Thoracic aorta (tissue), 2 donors: ENCODE measurements around the gene MCOLN2. TPM values are rescaled to one million over a fixed set of nuclear protein-coding genes. Genes with fewer than 3 reads are reported as not detected.

Experiments used
- ATAC-seq: fragments of 150-250 bp; one replicate; pipeline ENCODE4 v1.8.0; 2017; ENCODE audit warnings: low read depth; ENCODE audit not compliant: insufficient number of reproducible peaks, low FRiP score
- DNase-seq: peaks from one replicate; pipeline ENCODE4 v3.0.0-alpha.2; 2020; ENCODE audit warnings: low spot score
- H3K27ac ChIP-seq, 2 donors: fragments of 200-600 bp; sonication (generic); 1 replicate in 1 of 2; 2 replicates in 1 of 2; pipeline ENCODE4 v1.5.1; 2016; ENCODE audit warnings: mild to moderate bottlenecking in 2 of 2, moderate library complexity in 2 of 2
- H3K27me3 ChIP-seq: fragments of 200-600 bp; sonication (generic); replicated peaks from 2 replicates; pipeline ENCODE4 v1.6.0; 2016; ENCODE audit warnings: mild to moderate bottlenecking; ENCODE audit not compliant: insufficient read depth
- H3K36me3 ChIP-seq: fragments of 200-600 bp; sonication (generic); one replicate; pipeline ENCODE4 v1.5.1; 2016
- H3K4me1 ChIP-seq, 2 donors: fragments of 200-600 bp; sonication (generic); 1 replicate in 1 of 2; 2 replicates in 1 of 2; pipeline versions ENCODE4 v1.5.1 to v1.6.0; 2016; ENCODE audit warnings: low read depth in 2 of 2, mild to moderate bottlenecking in 1 of 2; ENCODE audit not compliant: control insufficient read depth in 1 of 2
- H3K4me3 ChIP-seq: fragments of 200-600 bp; sonication (generic); 2 replicates; pipeline ENCODE4 v1.5.1; 2016; ENCODE audit warnings: mild to moderate bottlenecking
- H3K9me3 ChIP-seq: fragments of 200-600 bp; sonication (generic); 2 replicates; pipeline ENCODE4 v1.5.1; 2016
- total RNA-seq, 2 donors: library from RNA; depleted of rRNA; stranded (reverse); fragments of >200 nt; gene quantifications; one replicate each; pipeline versions ENCODE4 v1.1.0 to v1.2.3, GENCODE V29; 2016
- TF ChIP-seq, protein P1 (sequence below): fragments of 200-600 bp; sonication (generic); IDR thresholded peaks from one replicate; pipeline ENCODE4 v1.5.1; 2019; ENCODE audit warnings: antibody characterized with exemption

Gene MCOLN2
- total RNA-seq, 2 donors from 2014 or later, result 1.2 to 1.8 TPM

DNA sequence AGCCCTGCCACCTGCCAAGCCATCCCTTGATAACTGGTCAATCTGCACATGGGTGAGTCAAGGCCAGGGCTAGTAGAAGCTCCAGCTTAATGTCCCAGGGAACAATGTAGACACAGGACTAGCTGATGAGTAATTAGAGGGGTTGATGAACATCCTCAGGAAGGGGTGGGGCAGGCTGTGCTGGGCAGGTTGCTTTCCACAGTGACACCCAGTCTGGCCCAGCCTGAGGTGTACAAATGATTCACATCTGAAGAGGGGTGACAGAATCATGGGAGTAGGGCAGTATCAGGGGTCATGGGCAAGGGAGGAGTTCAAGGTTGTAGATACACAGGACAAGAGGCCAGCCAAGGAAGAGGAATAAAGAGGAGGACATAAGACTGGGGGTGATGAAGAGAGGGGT lies 108.2 kb downstream of the MCOLN2 start:
- Histone ChIP-seq H3K4me3 (no peak overlapping the region), H3K27me3 (no peaks in the 10 kb centered on the region), H3K27ac (no peak overlapping the region), H3K36me3 (no peaks in the 10 kb centered on the region), H3K4me1 (peaks cover 4 to 9% of the 10 kb centered on the region in 2 donors), H3K9me3 (no peaks in the 10 kb centered on the region)
- TF ChIP-seq, protein P1, sequence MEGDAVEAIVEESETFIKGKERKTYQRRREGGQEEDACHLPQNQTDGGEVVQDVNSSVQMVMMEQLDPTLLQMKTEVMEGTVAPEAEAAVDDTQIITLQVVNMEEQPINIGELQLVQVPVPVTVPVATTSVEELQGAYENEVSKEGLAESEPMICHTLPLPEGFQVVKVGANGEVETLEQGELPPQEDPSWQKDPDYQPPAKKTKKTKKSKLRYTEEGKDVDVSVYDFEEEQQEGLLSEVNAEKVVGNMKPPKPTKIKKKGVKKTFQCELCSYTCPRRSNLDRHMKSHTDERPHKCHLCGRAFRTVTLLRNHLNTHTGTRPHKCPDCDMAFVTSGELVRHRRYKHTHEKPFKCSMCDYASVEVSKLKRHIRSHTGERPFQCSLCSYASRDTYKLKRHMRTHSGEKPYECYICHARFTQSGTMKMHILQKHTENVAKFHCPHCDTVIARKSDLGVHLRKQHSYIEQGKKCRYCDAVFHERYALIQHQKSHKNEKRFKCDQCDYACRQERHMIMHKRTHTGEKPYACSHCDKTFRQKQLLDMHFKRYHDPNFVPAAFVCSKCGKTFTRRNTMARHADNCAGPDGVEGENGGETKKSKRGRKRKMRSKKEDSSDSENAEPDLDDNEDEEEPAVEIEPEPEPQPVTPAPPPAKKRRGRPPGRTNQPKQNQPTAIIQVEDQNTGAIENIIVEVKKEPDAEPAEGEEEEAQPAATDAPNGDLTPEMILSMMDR, result no peak
- ATAC-seq, result no peak
- no peak for DNase-seq

DNA sequence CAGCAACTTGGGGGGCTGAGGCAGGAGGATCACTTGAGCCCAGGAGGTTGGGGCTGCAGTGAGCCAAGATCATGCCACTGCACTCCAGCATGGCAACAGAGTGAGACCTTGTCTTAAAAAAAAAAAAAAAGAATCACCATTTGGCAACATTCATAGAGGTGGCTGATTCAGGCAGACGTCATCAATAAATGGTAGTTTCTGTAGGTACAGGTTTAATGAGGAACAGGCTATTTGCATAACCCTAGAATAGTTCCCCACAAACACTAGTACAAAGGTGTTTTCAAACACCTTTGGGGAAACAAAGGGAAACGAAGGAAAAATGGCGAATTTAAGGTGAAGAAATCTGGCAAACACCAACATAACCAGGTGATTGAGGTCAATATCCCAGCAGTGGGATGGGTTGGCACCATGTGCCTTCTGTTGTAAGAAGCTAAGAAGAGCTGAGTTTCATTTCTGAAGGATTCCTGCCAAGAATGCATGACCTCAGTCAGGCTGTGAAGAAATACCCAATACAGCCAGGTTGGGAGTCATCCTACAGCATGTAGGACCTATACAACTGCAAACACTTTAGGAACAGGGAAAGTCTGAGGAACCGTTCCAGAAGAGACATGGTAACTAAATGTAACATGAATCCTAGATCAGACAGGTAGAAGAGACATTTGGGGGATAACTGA lies 109.5 kb downstream of the MCOLN2 start:
- Histone ChIP-seq H3K27ac (no peak overlapping the region), H3K4me3 (no peak overlapping the region), H3K4me1 (peaks cover under 1% of the 10 kb centered on the region in 2 donors), H3K9me3 (no peaks in the 10 kb centered on the region), H3K27me3 (no peaks in the 10 kb centered on the region), H3K36me3 (no peaks in the 10 kb centered on the region)
- ATAC-seq (no peak), DNase-seq (no peak)
- TF ChIP-seq, protein P1, result no peak

DNA sequence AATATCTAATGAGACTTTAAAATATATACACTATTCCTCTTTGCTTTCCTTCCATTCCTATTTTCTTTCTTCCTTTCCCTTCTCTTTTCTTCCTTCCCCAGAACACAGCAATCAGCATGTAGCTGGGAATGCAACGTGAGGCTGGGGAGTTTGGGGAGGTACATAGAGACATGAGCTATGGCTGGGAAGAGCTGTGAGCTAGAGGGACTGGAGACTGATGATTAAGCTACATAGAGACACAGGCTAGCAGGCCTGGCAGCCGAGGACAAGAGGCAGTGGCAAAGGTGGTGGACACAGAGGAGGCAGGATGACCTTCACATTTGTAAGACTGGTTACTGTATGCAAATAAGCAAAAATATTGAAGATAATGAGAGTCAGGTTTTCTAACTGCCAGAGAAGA lies 111.4 kb downstream of the MCOLN2 start:
- Histone ChIP-seq H3K9me3 (no peaks in the 10 kb centered on the region), H3K27me3 (no peaks in the 10 kb centered on the region), H3K4me1 (no peaks in the 10 kb centered on the region), H3K4me3 (no peak overlapping the region), H3K27ac (no peak overlapping the region), H3K36me3 (no peaks in the 10 kb centered on the region)
- TF ChIP-seq, protein P1, result no peak
- DNase-seq (no peak), ATAC-seq (no peak)

DNA sequence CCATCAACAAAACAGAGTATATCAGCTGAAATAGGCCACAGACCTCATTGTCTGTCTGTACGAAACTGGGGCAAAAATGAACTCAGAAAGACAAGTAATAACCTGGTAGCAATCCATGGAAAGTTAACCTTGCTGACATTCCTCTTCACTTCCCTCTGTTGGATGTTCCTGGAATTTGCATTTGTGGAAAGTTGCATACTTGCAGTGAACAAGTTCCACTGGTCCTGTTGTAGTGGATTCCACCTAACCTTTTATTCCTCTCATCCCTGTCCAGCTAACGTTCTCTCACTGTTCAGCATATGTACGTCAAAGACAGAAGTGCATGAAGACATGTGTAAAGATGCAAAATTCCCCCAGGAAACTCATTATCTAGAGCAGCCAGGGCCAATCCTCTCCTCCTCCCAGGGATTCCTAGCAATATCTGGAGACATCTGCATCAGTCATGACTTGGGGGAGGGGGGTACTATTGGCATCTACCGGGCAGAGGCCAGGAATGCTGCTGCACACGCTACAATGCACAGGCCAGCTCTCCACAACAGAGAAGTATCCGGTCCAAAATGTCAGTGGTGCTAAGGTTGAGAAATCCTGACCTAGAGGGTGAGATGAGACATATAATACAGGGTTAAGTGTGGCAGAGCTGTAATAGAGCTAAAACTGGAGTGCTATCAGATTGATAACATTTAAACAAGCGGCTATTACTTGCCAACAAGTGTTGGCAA lies 112.1 kb downstream of the MCOLN2 start:
- Histone ChIP-seq H3K27me3 (no peaks in the 10 kb centered on the region), H3K9me3 (no peaks in the 10 kb centered on the region), H3K36me3 (no peaks in the 10 kb centered on the region), H3K4me3 (no peak overlapping the region), H3K27ac (no peak overlapping the region), H3K4me1 (no peaks in the 10 kb centered on the region)
- TF ChIP-seq, protein P1, result no peak
- no peak for DNase-seq
- ATAC-seq, result no peak

DNA sequence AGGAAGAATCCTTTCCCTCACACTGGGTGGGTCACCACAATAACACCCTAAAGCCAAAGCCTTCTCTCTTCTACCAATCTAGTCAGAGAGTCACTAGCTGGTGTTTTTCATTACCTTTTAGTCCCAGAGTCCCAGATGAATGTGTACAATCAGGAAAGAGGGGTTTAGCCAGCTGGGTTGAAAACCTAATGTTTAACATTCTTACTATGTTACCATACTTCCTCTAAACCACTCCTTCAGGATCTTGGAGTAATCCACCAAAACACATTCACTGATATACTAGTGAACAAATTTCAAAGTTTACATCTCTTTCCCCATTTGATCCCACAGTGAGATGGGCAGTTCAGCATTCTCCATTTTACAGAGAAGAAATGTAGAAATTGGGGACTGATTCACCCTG lies 113.6 kb downstream of the MCOLN2 start:
- no peaks in the 10 kb centered on the region for H3K9me3 ChIP-seq
- H3K4me3 ChIP-seq, result no peak overlapping the region
- DNase-seq (no peak), ATAC-seq (no peak)
- no peaks in the 10 kb centered on the region for H3K36me3 ChIP-seq
- H3K27ac ChIP-seq, result no peak overlapping the region
- no peaks in the 10 kb centered on the region for H3K27me3 ChIP-seq
- TF ChIP-seq, protein P1, result no peak
- H3K4me1 ChIP-seq, result no peaks in the 10 kb centered on the region
